Osteoblast (primary cell): ENCODE results near the gene BCL11B. TPM values are rescaled to one million over a fixed set of nuclear protein-coding genes. Genes with fewer than 3 reads are reported as not detected.
"Not testable (repeated sequence)": the region's sequence is repeated elsewhere in the genome, so short reads cannot be mapped to it uniquely, and the experiment has no call there.

ENCODE experiments used
- DNase-seq: peaks from one replicate; pipeline ENCODE4 v3.0.0; 2011; ENCODE audit warnings: low spot score, mixed read lengths; ENCODE audit not compliant: insufficient read length; ENCODE audit errors: missing footprints
- H2AFZ ChIP-seq: 2 replicates; pipeline ENCODE4 v1.6.0; 2011; ENCODE audit warnings: mild to moderate bottlenecking, low read length
- H3K27ac ChIP-seq: 2 replicates; pipeline ENCODE4 v1.5.1; 2011; ENCODE audit warnings: mild to moderate bottlenecking, low read depth, low read length, moderate library complexity
- H3K27me3 ChIP-seq: 2 replicates; pipeline ENCODE4 v1.6.0; 2012; ENCODE audit warnings: mild to moderate bottlenecking, control low read depth, inconsistent platforms, low read length, moderate library complexity; ENCODE audit not compliant: insufficient read depth
- H3K36me3 ChIP-seq: 2 replicates; pipeline ENCODE4 v1.5.1; 2011; ENCODE audit warnings: mild to moderate bottlenecking, low read length, control low read depth, moderate library complexity; ENCODE audit not compliant: insufficient read depth
- H3K4me1 ChIP-seq: 2 replicates; pipeline ENCODE4 v1.5.1; 2011; ENCODE audit warnings: mild to moderate bottlenecking, low read length, control low read depth, moderate library complexity; ENCODE audit not compliant: insufficient read depth
- H3K4me2 ChIP-seq: 2 replicates; pipeline ENCODE4 v1.6.0; 2011; ENCODE audit warnings: mild to moderate bottlenecking, low read length; ENCODE audit not compliant: insufficient read depth
- H3K4me3 ChIP-seq: fragments of 200-600 bp; sonication (generic); 3 replicates; pipeline ENCODE4 v1.5.1; 2012; ENCODE audit warnings: mild to moderate bottlenecking, low read length, inconsistent platforms; ENCODE audit not compliant: insufficient read depth
- H3K79me2 ChIP-seq: 2 replicates; pipeline ENCODE4 v1.6.0; 2012; ENCODE audit warnings: mild to moderate bottlenecking, low read length, control low read depth, inconsistent platforms; ENCODE audit not compliant: insufficient read depth
- H3K9me3 ChIP-seq: 2 replicates; pipeline ENCODE4 v1.5.1; 2011; ENCODE audit warnings: low read depth, low read length, control low read depth
- H4K20me1 ChIP-seq: 2 replicates; pipeline ENCODE4 v1.6.0; 2012; ENCODE audit warnings: mild to moderate bottlenecking, low read length, control low read depth; ENCODE audit not compliant: insufficient read depth
- total RNA-seq: library from RNA; depleted of rRNA; stranded (reverse); fragments of >200 nt; gene quantifications from 2 replicates; pipeline ENCODE4 v1.2.3, GENCODE V29; 2012
- TF ChIP-seq, protein P1 (sequence below): IDR thresholded peaks from 2 replicates; pipeline ENCODE4 v1.5.1; 2011; ENCODE audit warnings: mild to moderate bottlenecking, low read depth, low read length, moderate library complexity; ENCODE audit errors: extremely low read depth

Gene BCL11B
- total RNA-seq, 1 donor, result 0.36 TPM

DNA sequence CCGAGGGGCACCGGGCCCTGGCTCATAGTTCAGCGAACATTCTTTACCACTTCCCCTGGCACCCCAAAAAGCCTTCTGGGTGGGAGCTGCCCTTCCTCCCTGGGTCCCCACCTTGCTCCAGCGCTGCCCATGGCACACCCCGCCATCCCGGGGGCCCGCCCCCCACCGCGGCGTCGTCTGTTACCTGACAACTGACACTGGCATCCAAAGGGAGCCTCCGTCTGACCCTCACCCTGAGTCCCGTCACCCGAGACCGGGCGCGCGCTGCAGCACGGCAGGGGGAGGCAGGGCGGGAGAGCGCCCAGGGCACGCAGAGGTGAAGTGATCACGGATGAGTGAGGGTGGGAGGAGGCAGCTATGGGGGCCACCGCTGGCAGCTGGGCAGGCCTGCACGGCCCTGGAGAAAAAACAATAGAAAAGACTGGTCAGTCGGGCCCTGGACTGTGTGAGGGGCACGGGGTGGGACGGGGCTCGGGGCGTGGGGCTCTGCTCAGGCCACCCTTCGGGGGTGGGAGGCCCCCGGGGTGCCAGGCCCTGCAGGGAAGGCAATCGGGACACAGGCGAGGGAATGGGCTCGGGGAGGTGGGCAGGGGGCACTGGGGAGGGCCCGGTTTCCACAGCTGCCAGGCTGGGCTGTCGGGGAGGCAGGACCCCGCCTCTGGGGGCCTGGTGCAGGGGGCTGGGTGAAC lies 40.7 kb downstream of the BCL11B start:
- peaks cover 2% of the 10 kb centered on the region for H3K9me3 ChIP-seq
- TF ChIP-seq, protein P1, sequence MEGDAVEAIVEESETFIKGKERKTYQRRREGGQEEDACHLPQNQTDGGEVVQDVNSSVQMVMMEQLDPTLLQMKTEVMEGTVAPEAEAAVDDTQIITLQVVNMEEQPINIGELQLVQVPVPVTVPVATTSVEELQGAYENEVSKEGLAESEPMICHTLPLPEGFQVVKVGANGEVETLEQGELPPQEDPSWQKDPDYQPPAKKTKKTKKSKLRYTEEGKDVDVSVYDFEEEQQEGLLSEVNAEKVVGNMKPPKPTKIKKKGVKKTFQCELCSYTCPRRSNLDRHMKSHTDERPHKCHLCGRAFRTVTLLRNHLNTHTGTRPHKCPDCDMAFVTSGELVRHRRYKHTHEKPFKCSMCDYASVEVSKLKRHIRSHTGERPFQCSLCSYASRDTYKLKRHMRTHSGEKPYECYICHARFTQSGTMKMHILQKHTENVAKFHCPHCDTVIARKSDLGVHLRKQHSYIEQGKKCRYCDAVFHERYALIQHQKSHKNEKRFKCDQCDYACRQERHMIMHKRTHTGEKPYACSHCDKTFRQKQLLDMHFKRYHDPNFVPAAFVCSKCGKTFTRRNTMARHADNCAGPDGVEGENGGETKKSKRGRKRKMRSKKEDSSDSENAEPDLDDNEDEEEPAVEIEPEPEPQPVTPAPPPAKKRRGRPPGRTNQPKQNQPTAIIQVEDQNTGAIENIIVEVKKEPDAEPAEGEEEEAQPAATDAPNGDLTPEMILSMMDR, result no peak
- no peak for DNase-seq
- no peaks in the 10 kb centered on the region for H3K27me3 ChIP-seq
- no peaks in the 10 kb centered on the region for H3K36me3 ChIP-seq
- no peaks in the 10 kb centered on the region for H4K20me1 ChIP-seq
- no peaks in the 10 kb centered on the region for H3K4me1 ChIP-seq
- H3K79me2 ChIP-seq, result no peaks in the 10 kb centered on the region
- H3K27ac ChIP-seq, result no peak overlapping the region
- H2AFZ ChIP-seq, result no peak overlapping the region
- H3K4me3 ChIP-seq, result no peak overlapping the region
- no peak overlapping the region for H3K4me2 ChIP-seq

DNA sequence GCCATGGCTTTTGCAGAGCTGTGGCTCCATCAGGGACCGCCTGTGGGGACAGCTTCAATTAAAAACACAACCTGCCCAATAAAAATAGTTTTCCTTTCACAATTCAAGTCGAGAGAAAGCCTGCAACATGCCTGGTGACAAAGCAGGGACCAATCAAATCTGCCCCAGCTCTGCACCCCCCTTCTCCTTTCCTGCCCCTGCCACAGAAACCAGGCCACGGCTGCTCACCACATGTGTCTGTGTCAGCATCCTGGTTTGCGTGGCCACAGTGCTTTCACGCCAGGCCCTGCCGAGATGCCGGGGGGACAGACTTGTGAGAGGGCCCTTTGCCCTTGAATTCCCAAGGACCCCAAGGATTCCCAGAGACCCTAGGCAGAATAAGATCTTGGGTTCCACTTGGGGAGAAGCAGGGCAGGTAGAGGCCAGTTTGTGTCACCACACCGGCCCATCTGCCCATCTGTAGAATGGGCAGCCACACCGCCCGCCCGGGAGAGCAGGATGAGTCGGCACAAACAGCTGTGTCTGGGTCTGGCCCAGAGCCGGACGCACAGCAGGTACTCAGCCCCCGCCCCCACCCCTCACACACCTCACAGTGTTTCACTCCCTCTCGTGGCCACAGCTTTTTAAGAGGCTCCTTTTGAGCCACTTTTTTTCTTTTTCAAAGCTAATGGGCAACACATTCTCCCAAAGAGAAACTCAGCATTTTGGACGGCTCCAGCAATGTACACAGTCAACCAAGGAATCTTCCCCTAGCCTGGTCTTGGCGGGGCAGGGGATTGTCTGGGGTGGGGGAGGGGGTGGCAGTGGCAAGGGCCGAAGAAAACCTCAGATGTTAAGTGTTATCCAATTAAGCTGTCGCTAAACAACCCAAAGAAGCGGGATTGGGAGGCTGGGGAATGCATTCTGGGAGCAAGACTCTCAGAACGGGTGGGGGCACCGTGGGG lies 41.5 kb downstream of the BCL11B start:
- TF ChIP-seq, protein P1, result no peak
- Histone ChIP-seq H3K4me3 (no peak overlapping the region), H3K4me1 (no peaks in the 10 kb centered on the region), H3K36me3 (no peaks in the 10 kb centered on the region), H3K79me2 (no peaks in the 10 kb centered on the region), H2AFZ (no peak overlapping the region), H3K9me3 (peaks cover 2% of the 10 kb centered on the region), H3K27ac (no peak overlapping the region), H4K20me1 (no peaks in the 10 kb centered on the region), H3K27me3 (no peaks in the 10 kb centered on the region), H3K4me2 (no peak overlapping the region)
- DNase-seq, result no peak

DNA sequence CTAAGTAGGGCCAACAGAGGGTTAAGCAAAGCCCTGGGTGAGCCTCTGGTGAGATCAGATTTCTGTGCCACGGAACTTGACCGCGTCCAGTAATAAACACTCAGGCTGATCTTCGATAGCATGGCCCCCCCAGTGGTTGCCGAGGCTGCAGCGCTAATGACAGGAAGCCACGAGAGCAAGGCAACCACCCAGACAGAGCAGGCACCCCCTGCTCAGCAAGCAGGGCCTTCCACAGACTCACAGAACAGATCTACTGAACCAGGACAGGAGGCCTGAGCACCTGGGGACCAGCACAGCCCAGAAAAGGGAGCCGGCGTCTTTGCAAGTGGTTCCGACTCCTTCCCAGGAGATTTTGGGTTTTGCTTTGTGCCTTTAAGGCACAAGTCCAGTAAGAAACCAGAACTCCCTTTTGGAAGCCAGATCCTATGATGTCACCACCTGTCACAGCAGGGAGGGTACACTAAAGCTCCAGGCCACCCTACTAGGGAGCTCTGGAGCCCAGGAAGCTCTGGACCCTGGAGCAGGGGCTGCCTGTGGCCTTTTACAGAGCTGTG lies 42.3 kb downstream of the BCL11B start:
- Histone ChIP-seq H3K4me1 (no peaks in the 10 kb centered on the region), H3K79me2 (no peaks in the 10 kb centered on the region), H3K36me3 (no peaks in the 10 kb centered on the region), H3K27me3 (no peaks in the 10 kb centered on the region), H4K20me1 (no peaks in the 10 kb centered on the region), H3K4me3 (no peak overlapping the region), H3K27ac (no peak overlapping the region), H3K9me3 (peaks cover 2% of the 10 kb centered on the region), H2AFZ (no peak overlapping the region), H3K4me2 (no peak overlapping the region)
- TF ChIP-seq, protein P1, result no peak
- DNase-seq, result no peak

DNA sequence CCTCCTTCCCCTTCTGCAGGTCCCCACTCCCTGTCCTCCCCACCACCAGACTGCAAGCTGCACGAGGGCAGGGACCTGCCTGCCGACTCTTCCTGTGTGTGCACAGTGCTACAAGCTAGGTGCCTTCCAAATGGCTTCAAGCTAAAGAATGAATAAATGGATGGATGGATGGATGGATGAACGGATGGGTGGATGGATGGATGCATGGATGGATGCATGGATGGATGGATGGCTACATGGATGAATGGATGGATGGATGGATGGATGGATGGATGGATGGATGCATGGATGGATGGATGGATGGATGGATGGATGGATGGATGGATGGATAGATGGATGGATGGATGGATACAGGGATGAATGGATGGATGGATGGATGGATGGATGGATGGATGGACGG lies 43.2 kb downstream of the BCL11B start:
- not testable (repeated sequence) for H2AFZ ChIP-seq, H3K27ac ChIP-seq

More for the DNA sequence above, 43.2 kb downstream of the BCL11B start:
- not testable (repeated sequence) for H3K79me2 ChIP-seq, H3K9me3 ChIP-seq, H3K27me3 ChIP-seq, DNase-seq, H4K20me1 ChIP-seq, H3K4me2 ChIP-seq, H3K4me1 ChIP-seq, H3K4me3 ChIP-seq, H3K36me3 ChIP-seq
